Measurements from ENCODE around the gene CYB561A3.

CYB561A3 gene

GRCh38 chr11:61345954-61346843, 15.5 kb downstream of the CYB561A3 start:
- DNase-seq, result no peak

GRCh38 chr11:61345170-61345610, 16.5 kb downstream of the CYB561A3 start:
- DNase-seq, result peak in 9 of 56 donors; percentile 8 to 37 (median 15)

DNA sequence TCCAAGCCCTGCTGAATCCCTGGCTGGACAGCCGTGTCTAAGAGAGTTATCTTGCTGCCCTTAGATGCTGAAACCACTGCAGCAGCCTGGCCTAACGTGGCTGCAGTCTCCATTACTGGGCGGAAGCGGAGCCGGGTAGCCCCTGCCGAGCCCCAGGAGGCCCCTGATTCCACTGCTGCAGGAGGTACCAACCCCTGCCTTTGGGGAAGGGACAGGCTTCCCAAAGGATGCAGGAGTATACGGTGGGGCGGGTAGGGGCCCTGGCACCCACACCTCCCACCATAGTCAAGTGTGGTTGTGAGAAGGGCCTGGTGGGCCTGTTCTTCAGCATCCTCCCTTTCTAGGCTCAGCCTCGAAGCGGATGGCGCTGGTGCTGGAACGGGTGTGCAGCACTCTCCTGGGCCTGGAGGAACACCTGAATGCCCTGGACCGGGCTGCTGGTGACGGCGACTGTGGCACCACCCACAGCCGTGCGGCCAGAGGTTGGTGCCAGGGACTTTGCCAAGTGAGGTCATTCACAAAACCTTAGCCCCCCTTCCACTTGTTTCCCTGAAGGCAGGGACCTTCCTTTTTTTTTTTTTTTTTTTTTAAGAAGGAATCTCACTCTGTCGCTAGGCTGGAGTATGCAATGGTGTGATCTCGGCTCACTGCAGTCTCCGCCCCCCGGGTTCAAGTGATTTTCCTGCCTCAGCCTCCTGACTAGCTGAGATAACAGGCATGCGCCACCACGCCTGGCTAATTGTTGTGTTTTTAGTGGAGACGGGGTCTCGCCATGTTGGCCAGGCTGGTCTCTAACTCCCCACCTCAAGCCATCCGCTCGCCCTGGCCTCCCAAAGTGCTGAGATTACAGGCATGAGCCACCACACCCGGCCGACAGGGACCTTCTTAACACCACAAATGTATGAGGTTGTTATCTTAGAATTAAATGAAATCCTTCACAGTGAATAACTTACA, 17.6 kb downstream of the CYB561A3 start:
- DNase-seq, result no peak

DNA sequence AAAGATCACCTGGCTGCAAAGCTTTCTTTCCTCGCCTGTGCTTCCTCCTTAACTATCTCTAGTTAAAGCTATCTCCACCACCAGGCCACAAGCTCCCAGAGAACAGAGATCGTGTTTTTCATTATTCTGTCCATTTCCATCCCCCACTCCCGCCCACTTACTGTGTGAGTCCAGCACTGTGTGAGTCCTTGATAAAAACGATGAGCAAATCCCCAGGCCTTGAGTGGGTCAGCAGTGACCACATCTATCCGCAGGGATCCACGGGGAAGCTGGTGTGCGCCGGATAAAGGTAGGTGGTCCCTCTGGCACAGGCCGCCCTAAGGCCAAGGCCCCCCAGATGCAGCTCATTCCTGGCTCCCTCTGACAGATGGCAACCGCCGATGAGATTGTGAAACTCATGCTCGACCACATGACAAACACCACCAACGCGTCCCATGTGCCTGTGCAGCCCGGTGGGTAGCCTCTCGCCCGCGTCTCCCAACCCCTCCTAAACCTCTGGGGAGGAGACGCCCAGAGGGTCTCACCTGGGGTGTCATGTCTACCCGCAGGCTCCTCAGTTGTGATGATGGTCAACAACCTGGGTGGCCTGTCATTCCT, 19.4 kb downstream of the CYB561A3 start:
- no peak for DNase-seq

- DNase-seq, result no peak
Measured at GRCh38 chr11:61341706-61342105, 20.0 kb downstream of the CYB561A3 start.

- DNase-seq, result no peak
Measured at GRCh38 chr11:61340979-61341378, 20.7 kb downstream of the CYB561A3 start.

- no peak for DNase-seq
Measured at GRCh38 chr11:61339490-61339878, 22.2 kb downstream of the CYB561A3 start.

DNA sequence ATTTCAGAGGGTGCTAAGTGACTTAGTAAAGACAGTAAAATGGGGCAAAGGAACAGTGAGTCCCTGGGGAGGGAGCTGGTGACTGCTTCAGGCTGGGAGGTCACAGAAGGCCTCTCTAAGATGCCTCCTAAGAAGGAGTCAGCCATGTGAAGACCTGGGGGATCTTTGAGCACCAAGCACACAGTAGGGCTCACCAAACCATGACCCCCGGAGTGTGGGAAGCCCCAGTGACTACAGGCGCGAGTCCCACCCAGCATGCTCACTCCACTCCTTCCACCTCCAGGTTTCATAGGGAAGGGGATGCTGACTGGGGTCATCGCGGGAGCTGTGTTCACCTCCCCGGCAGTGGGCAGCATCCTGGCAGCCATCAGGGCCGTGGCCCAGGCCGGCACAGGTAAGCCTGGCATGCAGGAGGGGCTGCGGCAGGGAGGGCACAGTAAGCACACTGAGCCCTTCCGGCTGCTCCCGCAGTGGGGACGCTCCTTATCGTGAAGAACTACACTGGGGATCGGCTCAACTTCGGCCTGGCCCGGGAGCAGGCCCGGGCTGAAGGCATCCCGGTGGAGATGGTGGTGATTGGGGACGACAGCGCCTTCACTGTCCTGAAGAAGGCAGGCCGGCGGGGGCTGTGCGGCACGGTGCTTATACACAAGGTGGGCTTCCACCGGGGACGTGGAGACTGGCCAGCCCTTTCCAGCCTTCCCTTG, 22.7 kb downstream of the CYB561A3 start:
- DNase-seq, result no peak

GRCh38 chr11:61337706-61338470, 23.8 kb downstream of the CYB561A3 start:
- DNase-seq, result no peak

GRCh38 chr11:61336171-61336935, 25.3 kb downstream of the CYB561A3 start:
- DNase-seq, result peak in 33 of 56 donors; percentile 9 to 63 (median 25)

DNA sequence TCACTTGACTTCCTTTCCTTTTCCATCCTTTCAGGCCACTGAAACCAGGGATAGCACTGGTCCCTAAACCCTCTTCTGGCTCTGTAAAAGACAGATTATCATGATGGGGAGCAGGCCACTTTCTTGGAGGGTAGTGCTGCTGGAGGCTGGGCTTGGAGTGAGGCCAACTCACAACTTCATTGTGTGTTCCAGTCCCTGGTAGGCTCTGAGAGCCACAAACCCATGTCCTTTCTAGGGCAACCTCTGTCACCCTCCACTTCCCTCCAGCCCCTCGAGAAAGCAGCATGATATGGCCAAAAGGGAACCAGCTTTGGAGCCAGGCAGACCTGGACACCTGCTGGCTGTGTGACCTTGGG, 26.3 kb downstream of the CYB561A3 start:
- DNase-seq, result no peak

- no peak for DNase-seq
Measured at GRCh38 chr11:61334434-61335354, 27.0 kb downstream of the CYB561A3 start.

- no peak for DNase-seq
Measured at GRCh38 chr11:61333550-61334433, 27.9 kb downstream of the CYB561A3 start.

DNA sequence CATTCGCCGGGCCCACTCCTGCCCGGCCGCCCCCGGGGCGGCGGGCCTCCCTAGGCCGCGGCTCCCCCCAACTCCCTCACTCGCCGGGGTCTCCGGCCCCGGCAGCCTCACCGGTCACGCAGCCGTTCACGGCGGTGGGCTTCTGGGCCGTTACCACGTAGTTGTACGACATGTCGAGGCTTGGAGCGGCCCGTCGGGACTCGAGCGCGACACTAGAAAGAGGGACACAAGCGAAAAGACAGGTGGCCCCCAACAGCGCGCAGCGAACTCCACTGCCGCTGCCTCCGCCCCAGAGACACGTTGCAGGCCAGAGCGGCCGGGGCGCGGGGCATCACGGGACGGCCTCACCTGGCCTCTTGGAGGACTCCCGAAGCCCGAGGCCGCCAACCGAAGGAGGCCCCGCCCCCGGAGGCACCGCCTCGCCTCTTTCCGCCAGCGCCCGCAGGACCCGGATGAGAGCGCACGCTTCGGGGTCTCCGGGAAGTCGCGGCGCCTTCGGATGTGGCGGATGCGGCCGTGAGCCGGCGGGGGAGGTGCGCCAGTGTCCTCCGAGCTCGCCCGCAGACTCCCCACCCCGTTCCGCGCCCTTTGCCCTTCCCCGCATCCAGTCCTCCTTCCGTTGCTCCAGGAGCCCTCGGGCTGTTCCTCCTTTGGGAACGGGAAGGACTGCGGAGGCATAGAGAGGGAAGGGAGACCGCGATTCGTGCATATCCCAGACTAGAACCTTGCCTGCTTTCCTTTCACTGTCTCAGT, 28.7 kb downstream of the CYB561A3 start, which contains the start of the genes DDB1 and TKFC:
DDB1 (minus strand) TSS at position 309 of the 753 bp plus-strand sequence; CDS start at position 172, 137 bp downstream.
TKFC (plus strand) TSS at position 432 of the 753 bp plus-strand sequence. CDS start 1,501 bp downstream, outside the sequence.
- peak; percentile 48 to 97 (median 87) for DNase-seq

DNA sequence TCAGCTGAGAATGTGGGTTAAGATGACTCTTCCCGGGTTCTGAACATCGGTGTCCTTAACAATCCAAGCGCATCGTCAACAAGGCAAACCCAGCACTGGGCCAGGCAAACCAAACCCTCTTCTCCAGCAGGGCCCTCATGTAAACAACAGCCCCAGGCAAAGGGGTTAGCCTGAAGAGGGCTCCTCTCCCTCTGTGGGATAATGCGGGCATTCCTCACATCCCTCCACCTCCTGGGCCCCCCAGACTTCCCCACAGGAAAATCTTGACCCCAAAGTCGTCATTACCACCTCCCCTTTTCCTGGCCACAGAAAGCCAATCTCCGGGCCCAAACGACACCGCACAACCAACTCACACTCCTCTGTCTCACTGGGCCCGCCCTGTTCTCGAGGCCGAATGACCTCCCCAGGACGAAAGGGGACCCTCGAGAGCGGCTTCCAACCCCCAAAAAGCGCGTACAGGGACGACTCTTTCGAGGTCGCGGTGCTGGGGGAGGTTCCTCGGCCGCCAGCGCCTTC, 29.3 kb downstream of the CYB561A3 start:
- DNase-seq, result peak in 2 of 56 donors; percentile 9 to 15

DNA sequence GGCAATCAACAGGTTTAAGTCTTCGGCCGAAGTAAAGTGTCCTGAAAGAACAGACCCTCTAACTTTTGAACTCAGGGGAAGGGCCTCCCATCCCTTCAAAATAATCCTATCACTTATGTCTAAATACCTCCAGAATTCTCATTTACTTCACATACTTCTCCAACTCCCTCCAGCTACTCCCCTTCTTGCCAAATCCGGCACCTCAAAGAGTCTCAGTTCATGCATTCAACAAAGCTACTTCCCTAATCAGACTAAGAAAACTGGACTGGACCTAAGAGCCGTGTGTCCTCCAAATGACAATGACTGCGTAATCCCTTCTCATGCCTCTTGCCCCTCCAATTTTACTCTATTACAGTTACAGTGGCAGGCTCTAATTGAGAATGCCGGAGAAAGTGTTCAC, 30.0 kb downstream of the CYB561A3 start:
- no peak for DNase-seq
